ENCODE results near the gene PRLHR. TPM values are rescaled to one million over a fixed set of nuclear protein-coding genes. Genes with fewer than 3 reads are reported as not detected.

PRLHR gene
- total RNA-seq, 4 donors from 2014 or later, result not detected

DNA sequence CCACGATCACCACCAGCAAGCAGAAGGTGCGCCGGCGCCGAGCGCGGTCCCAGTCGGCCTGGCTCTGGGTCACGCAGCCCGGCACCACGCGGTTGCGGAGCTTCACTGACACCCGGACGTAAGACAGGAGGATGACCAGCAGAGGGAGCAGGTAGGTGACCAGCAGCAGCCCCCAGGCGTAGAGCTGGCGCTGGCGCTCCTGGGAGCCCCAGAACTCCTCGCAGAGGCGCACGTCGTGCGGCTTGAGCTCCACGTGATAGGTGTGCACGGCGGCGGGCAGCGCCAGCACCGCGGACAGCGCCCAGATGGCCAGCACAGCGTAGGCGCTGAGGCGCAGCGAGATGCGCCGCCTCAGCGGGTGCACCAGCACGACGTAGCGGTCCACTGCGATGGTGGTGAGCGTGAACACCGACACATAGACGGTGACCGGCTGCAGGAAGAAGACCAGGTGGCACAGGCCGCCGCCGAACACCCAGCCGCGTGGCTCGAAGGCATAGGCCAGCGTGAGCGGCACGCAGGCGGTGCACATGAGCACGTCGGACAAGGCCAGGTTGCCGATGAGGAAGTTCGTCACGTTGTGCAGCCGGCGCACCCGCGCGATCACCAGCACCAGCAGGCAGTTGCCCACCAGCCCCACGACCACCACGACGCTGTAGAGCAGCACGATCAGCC is 920 bp downstream of the PRLHR start:
- TF ChIP-seq, protein P1, sequence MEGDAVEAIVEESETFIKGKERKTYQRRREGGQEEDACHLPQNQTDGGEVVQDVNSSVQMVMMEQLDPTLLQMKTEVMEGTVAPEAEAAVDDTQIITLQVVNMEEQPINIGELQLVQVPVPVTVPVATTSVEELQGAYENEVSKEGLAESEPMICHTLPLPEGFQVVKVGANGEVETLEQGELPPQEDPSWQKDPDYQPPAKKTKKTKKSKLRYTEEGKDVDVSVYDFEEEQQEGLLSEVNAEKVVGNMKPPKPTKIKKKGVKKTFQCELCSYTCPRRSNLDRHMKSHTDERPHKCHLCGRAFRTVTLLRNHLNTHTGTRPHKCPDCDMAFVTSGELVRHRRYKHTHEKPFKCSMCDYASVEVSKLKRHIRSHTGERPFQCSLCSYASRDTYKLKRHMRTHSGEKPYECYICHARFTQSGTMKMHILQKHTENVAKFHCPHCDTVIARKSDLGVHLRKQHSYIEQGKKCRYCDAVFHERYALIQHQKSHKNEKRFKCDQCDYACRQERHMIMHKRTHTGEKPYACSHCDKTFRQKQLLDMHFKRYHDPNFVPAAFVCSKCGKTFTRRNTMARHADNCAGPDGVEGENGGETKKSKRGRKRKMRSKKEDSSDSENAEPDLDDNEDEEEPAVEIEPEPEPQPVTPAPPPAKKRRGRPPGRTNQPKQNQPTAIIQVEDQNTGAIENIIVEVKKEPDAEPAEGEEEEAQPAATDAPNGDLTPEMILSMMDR (IDR thresholded peaks at IDR 0.05), result no peak
- TF ChIP-seq POLR2A (IDR thresholded peaks at IDR 0.05), result no peak
- intact Hi-C loops (cut with DNase I; ENCODE audit: low total_unique reads), result no loop called here
- H3K4me3 ChIP-seq (ENCODE audit: low read depth, poor library complexity, severe bottlenecking), result no peak overlapping the region
- 9 to 19% methylated on average over 16 to 26 of the region's 70 CpGs for WGBS, 2 donors
- DNase-seq (ENCODE audit: low spot score in 2 of 2), result peak in 1 of 2 donors; percentile 24

DNA sequence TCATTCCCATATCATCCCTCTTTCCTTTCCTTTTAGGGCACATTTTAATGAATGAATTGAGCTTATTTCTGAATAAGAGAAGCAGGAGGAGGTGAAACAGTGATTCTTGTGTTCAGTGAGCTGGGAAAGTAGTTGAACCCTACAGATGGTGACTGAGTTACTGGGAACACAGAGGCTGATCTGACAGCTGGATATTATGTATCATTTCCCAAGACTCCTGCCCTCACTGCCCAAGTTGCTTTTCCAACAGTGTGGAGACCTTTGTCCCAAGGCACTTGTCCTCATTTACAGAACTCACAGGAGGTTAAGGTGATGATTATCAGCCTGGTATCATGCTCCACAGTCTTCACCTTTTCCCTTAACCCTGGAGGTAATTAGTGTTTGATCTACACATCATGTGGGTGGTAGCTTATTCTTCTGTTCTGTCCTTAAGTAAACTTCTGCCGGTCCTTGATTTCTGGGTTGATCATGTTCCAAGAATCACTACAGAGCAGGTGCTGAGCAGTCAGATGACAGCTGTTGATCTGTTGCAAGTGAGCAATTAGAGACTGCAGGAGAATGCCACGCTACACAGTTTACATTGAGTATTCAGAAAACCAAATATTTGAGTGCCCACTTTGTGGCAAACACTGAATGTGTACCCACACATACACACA is 2.6 kb downstream of the PRLHR start:
- intact Hi-C loops (cut with DNase I; ENCODE audit: low total_unique reads), result no loop called here
- 53 to 58% methylated on average over 2 of the region's 2 CpGs for WGBS, 2 donors
- no peak overlapping the region for H3K4me3 ChIP-seq (ENCODE audit: low read depth, poor library complexity, severe bottlenecking)
- TF ChIP-seq, protein P1 (IDR thresholded peaks at IDR 0.05), result no peak
- TF ChIP-seq POLR2A (IDR thresholded peaks at IDR 0.05), result no peak
- DNase-seq (ENCODE audit: low spot score in 2 of 2), result no peak

DNA sequence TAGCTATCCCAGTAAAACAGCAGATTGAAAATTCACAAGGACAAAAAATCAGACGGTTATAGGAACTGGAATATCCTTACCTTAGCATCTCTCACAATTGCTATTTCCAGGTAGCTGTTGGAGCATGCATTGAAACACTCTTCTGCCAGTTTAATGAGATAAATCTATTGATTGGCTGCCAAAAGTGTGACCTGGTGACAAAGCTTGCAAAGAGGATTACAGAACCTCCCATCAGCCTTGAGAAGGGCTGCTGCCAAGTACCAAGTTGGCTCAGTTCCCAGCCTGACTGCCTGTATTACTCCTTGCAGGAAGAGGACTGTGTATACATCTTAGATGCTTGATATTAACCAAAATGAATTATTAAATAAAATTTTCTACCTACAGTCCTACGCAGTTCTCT is 5.1 kb downstream of the PRLHR start:
- 35 to 48% methylated on average over 2 of the region's 2 CpGs for WGBS, 2 donors
- H3K4me3 ChIP-seq (ENCODE audit: low read depth, poor library complexity, severe bottlenecking), result no peak overlapping the region
- DNase-seq (ENCODE audit: low spot score in 2 of 2), result peak in 1 of 2 donors; percentile 49
- TF ChIP-seq, protein P1 (IDR thresholded peaks at IDR 0.05), result no peak
- TF ChIP-seq POLR2A (IDR thresholded peaks at IDR 0.05), result no peak
- intact Hi-C loops (cut with DNase I; ENCODE audit: low total_unique reads), result no loop called here

DNA sequence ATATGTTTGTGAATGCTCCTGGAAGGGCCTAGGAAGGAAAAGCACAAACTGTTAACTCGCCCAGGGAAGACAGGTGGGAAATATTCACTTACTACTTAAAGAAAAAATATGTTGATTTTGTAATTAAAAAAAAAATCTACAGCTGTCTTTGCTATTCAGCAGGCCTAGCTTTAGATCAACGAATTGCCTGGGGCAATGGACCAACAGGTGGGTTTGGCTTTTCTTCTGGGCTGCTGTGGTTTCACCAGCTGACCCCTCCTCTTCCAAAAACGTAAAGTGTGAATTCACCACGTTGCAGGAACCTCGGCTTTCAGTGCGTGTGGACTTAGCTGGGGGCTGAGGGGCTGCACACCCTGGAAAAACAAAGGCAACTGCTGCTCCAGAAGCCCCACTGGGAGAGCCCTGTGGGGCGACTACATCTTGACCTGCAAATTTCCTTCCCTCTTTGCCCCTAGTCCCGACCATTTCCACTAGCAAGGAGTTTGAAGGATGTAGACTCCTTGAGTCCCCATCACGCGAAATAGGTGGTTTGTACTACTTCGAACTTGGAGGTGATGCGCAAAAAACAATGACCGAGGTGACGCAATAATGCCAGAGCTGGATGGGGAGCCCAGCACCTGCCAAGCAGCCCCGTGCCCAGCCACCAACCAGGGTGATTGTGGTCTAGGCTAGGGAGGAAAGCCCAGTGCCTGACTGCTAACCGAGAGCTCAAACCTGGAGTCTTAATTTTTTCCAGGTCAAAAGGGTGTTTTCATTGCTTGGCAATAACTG is 7.4 kb downstream of the PRLHR start:
- intact Hi-C loops (cut with DNase I; ENCODE audit: low total_unique reads), result no loop called here
- DNase-seq (ENCODE audit: low spot score in 2 of 2), result peak in 1 of 2 donors; percentile 6
- no peak overlapping the region for H3K4me3 ChIP-seq (ENCODE audit: low read depth, poor library complexity, severe bottlenecking)
- WGBS, 2 donors, result 69 to 74% methylated on average over 16 of the region's 16 CpGs
- TF ChIP-seq, protein P1 (IDR thresholded peaks at IDR 0.05), result no peak
- TF ChIP-seq POLR2A (IDR thresholded peaks at IDR 0.05), result no peak

DNA sequence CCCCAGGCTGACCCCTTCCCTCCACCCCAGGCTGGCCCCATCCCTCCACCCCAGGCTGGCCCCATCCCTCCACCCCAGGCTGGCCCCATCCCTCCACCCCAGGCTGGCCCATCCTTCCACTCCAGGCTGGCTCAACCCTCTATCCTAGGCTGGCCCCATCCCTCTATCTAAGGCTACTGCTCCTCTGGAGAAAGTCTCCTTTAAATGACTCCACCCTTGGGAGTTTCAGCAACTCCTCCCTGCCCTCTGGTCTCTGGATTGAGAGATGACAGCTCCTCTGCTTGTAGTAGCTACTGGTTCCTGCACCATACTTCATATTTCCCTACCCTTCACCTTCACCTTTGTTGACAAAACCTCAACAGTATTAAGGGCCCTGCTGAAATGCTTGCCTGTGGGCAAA is 8.5 kb downstream of the PRLHR start:
- intact Hi-C loops (cut with DNase I; ENCODE audit: low total_unique reads), result no loop called here
- TF ChIP-seq POLR2A (IDR thresholded peaks at IDR 0.05), result no peak
- TF ChIP-seq, protein P1 (IDR thresholded peaks at IDR 0.05), result no peak
- DNase-seq (ENCODE audit: low spot score in 2 of 2), result no peak
- H3K4me3 ChIP-seq (ENCODE audit: low read depth, poor library complexity, severe bottlenecking), result no peak overlapping the region

Measured in lower leg skin (tissue), 4 donors.